GM19467 (cell line): ENCODE measurements around the gene VANGL1.
"Not testable (repeated sequence)": the region's sequence is repeated elsewhere in the genome, so short reads cannot be mapped to it uniquely, and the experiment has no call there.

Experiments used
- ATAC-seq: cut with Tn5 transposase; IDR thresholded peaks from one replicate; pipeline ENCODE4 v1.9.1; 2021; ENCODE audit warnings: mild to moderate bottlenecking, moderate library complexity; ENCODE audit not compliant: unreplicated experiment

VANGL1 gene

DNA sequence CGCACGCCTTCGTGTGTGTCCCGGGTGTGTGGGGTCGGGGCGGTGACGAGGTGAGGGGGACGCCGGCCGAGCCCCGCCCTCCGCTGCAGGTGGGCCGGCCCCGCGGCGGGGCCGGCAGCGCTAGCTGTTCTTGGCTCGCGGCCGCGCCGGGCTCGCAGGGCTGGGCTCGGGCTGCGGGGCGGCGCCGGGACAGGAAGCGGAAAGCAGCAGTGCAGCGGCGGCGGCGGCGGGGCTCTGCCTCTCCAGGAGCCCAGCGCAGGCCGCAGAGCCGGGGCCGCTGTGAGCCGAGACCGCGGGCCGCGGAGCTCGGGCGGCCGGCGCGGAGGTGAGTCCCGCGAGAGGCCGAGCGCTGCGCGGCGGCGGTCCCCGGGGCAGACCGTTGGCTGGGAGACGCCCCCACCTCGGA lies at the start of gene VANGL1:
TSS of gene VANGL1 (plus strand) at position 209 of the 406 bp plus-strand sequence. CDS start 9,444 bp downstream, outside the sequence.
- peak; percentile 59 for ATAC-seq

DNA sequence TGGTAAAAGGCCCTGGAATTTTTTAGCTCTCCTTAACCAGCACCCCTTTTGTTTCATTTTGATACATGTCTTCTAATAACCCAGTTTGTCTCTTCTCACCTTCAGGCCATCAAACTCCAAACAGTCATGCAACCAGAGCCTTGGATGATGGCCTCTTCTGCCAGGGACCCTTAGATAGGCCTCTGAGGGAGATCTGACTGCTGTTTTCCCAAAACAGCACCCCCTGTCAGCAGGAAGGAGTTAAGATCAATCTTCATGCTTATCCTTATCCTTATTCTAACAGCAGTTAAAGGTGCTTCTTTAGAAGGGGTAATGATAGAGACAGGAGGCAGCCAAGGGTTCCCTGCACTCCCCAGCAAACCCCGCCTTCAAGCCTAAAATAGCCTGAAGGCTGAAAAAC lies 49.5 kb upstream of the VANGL1 start:
- no peak for ATAC-seq

- no peak for ATAC-seq
Observed at GRCh38 chr1:115593365-115594259, 48.2 kb upstream of the VANGL1 start.

DNA sequence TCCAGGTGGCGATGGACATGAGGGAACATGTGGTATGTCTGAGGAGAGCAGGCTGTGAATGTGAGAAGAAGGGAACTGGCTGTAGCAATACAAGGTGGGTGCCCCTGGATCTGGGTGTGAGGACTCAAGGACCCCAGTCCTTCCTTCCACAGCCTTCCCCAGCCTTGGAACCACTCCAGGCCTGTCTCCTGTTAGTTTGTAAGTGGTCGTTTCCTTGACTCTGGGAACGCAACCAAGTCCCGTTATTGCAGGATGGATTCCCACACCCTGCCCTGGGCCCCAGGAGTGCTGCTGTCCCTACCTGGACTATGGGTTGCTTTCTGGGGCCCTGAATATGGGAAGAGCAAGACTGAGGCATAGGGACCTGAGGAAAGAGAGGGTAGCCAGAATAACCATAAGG lies 47.2 kb upstream of the VANGL1 start:
- ATAC-seq = no peak

DNA sequence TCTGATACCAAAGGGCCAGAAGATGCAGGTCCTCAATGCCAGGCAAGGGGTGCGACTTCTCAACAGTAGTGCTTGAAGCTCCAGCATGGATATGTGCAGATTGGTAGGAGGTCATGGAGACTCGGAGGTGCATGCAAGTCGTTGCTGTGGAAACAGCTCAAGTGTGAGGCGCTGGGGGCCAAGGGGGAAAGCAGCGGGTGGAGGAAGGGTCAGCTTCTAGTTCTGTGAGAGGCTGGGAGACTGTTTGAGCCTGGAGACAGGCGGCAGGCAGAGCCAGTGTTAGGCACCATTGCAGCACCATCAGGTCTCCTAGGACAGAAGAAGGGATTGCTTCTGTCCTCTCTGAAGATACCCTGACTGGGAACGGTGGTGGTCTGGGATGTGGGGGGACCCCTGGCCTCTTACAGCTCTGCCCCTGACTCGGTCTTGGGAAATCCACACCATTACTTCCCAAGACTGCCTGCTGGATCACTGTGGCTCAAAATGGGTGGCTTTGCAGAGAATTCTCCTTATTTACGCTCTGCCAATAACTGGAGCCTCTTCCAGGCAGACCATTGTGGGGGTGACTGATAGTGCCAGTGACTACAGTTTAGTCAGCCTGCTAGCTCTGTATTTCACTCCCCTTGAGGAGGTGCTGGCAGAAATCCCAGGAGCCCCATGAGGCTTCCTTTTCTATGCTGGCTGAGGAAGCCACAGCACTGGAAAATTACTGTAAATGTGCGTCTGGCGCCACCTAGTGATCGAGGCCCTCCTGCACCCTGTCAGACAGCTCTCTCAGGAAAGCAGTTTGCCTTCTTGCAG lies 46.3 kb upstream of the VANGL1 start:
- ATAC-seq = peak; percentile 77

- no peak for ATAC-seq
Observed at GRCh38 chr1:115596080-115596780, 45.5 kb upstream of the VANGL1 start.

DNA sequence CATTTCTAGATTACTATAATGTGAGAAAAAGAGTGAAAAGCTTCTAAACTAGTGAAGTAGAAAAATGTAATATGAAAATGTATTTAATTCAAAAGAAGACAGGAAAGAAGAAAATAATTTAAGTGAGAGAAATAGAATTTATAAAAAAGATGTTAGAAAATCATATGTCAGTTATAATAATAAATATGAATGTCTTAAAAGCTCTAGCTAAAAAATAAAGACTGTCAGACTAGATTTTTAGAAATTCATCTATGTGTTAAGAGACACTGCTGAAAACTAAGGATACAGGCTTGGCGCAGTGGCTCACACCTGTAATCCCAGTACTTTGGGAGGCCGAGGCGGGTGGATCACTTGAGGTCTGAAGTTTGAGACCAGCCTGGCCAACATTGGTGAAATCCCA lies 37.3 kb upstream of the VANGL1 start:
- no peak for ATAC-seq

GRCh38 chr1:115606305-115606704 lies 35.5 kb upstream of the VANGL1 start:
- no peak for ATAC-seq

DNA sequence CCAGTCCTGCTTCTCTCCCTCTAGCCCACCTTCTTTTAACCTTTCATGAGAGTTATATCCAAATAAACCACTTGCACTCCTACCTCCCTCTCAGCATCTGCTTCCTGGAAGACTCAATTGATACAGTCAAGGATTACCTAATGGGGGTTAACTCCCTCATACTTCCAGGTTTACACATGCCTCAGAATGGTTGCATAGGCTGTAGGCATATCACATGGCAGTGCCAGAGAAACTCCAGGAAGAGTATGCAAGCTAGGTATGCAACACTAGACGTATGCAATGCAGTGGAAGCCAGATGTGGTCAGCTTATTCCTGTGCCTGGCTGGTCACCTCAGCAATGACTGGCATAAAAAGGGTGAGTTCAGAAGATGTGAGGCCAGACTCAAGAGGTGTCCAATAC lies 32.7 kb upstream of the VANGL1 start:
- no peak for ATAC-seq

DNA sequence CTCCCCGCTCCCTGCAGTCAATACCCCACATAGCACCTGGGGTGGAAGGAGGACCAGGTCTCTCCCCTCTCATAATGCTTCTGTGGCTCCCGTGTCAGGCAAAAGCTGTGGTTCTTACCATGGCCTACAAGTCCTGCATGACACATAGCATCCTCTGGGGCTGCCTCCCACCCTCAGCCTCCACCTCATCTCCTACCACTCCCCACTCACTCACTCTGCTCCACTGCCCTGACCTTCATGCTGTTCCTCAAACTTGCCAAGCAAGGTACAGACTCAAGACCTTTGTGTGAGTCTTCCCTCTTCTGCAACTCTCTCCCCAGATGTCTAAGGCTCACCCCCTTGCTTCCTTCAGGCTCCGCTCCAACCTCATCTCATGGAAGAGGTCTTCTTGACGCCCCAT lies 28.0 kb upstream of the VANGL1 start:
- no peak for ATAC-seq

GRCh38 chr1:115620453-115620852 lies 21.3 kb upstream of the VANGL1 start:
- ATAC-seq = no peak

DNA sequence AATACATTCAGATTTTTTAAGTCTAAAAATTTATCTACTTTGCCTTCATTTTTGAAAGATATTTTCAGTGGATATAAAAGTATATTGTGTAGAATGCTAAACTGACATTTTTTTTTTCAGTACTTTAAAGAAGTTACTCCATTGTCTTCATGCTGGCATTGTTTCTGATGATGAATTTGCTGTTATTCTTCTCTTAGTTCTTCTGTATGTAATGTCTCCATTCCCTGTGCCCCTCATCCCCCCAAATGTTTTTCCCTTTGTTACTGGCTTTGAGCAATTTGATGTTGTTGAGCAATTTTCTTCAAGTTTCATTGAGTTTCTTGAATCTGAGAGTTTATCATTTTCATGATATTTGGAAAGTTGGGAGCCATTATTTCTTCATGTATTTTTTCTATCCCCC lies 20.8 kb upstream of the VANGL1 start:
- no peak for ATAC-seq

GRCh38 chr1:115624859-115625258 lies 16.9 kb upstream of the VANGL1 start:
- no peak for ATAC-seq

- ATAC-seq = no peak
Observed at GRCh38 chr1:115630342-115630741, 11.4 kb upstream of the VANGL1 start.

- ATAC-seq = no peak
Observed at GRCh38 chr1:115632251-115633026, 9.3 kb upstream of the VANGL1 start.

GRCh38 chr1:115633606-115634005 lies 8.2 kb upstream of the VANGL1 start:
- not testable (repeated sequence) for ATAC-seq

DNA sequence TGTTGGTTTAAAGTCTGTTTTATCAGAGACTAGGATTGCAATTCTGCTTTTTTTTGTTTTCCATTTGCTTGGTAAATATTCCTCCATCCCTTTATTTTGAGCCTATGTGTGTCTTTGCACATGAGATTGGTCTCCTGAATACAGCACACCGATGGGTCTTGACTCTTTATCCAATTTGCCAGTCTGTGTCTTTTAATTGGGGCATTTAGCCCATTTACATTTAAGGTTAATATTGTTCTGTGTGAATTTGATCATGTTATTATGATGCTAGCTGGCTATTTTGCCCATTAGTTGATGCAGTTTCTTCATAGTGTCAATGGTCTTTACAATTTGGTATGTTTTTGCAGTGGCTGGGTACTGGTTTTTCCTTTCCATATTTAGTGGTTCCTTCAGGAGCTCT lies 4.5 kb upstream of the VANGL1 start:
- ATAC-seq = not testable (repeated sequence)

GRCh38 chr1:115640384-115640783 lies 1.4 kb upstream of the VANGL1 start:
- ATAC-seq = no peak

- ATAC-seq = peak; percentile 66
Observed at GRCh38 chr1:115642168-115643072, 650 bp downstream of the VANGL1 start.
